Activated CD4-positive, CD25-positive, alpha-beta regulatory T cell treated with anti-CD3 and anti-CD28 coated beads, Interleukin-2, amount 50 U/mL, for 16 hours (primary cell): Measurements from ENCODE around the gene YPEL2.

Experiments used
- DNase-seq: peaks from one replicate; pipeline ENCODE4 v3.0.0-alpha.2; 2020; ENCODE audit warnings: low read depth, low spot score

YPEL2 gene

GRCh38 chr17:59428916-59429485, 97.5 kb downstream of the YPEL2 start:
- no peak for DNase-seq

GRCh38 chr17:59431601-59432000, 100.1 kb downstream of the YPEL2 start:
- no peak for DNase-seq

GRCh38 chr17:59432657-59433056, 101.2 kb downstream of the YPEL2 start:
- no peak for DNase-seq

- no peak for DNase-seq
Measured at GRCh38 chr17:59433586-59433985, 102.1 kb downstream of the YPEL2 start.

- DNase-seq = no peak
Measured at GRCh38 chr17:59434429-59434828, 103.0 kb downstream of the YPEL2 start.

GRCh38 chr17:59435238-59435637, 103.8 kb downstream of the YPEL2 start:
- no peak for DNase-seq

GRCh38 chr17:59436900-59437299, 105.4 kb downstream of the YPEL2 start:
- no peak for DNase-seq

- DNase-seq = no peak
Measured at GRCh38 chr17:59437791-59438281, 106.4 kb downstream of the YPEL2 start.

- DNase-seq = no peak
Measured at GRCh38 chr17:59439262-59439661, 107.8 kb downstream of the YPEL2 start.

- DNase-seq = no peak
Measured at GRCh38 chr17:59439741-59440211, 108.3 kb downstream of the YPEL2 start.

- peak; percentile 77 for DNase-seq
Measured at GRCh38 chr17:59440757-59441463, 109.5 kb downstream of the YPEL2 start.

GRCh38 chr17:59441464-59442096, 110.1 kb downstream of the YPEL2 start:
- DNase-seq = no peak

- no peak for DNase-seq
Measured at GRCh38 chr17:59443106-59443505, 111.7 kb downstream of the YPEL2 start.
